ENCODE results near the gene UBA7.

- TF ChIP-seq CTCF (IDR thresholded peaks at IDR 0.05; ENCODE audit: poor library complexity, severe bottlenecking): no peak
- TF ChIP-seq, protein P1, sequence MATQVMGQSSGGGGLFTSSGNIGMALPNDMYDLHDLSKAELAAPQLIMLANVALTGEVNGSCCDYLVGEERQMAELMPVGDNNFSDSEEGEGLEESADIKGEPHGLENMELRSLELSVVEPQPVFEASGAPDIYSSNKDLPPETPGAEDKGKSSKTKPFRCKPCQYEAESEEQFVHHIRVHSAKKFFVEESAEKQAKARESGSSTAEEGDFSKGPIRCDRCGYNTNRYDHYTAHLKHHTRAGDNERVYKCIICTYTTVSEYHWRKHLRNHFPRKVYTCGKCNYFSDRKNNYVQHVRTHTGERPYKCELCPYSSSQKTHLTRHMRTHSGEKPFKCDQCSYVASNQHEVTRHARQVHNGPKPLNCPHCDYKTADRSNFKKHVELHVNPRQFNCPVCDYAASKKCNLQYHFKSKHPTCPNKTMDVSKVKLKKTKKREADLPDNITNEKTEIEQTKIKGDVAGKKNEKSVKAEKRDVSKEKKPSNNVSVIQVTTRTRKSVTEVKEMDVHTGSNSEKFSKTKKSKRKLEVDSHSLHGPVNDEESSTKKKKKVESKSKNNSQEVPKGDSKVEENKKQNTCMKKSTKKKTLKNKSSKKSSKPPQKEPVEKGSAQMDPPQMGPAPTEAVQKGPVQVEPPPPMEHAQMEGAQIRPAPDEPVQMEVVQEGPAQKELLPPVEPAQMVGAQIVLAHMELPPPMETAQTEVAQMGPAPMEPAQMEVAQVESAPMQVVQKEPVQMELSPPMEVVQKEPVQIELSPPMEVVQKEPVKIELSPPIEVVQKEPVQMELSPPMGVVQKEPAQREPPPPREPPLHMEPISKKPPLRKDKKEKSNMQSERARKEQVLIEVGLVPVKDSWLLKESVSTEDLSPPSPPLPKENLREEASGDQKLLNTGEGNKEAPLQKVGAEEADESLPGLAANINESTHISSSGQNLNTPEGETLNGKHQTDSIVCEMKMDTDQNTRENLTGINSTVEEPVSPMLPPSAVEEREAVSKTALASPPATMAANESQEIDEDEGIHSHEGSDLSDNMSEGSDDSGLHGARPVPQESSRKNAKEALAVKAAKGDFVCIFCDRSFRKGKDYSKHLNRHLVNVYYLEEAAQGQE (IDR thresholded peaks at IDR 0.05; ENCODE audit: borderline replicate concordance): no peak
- TF ChIP-seq EZH2 (IDR thresholded peaks at IDR 0.05; ENCODE audit: borderline replicate concordance, insufficient read depth, low read length, poor library complexity, severe bottlenecking): no peak
- no peak for TF ChIP-seq EP300 (conservative IDR thresholded peaks at IDR 0.05; ENCODE audit: poor library complexity, severe bottlenecking)
- TF ChIP-seq MXI1 (conservative IDR thresholded peaks at IDR 0.05; ENCODE audit: poor library complexity, severe bottlenecking): no peak
Measured at GRCh38 chr3:49840388-49840787, 26.6 kb upstream of the UBA7 start.
